Mesodermal cell (in vitro differentiated cells): ENCODE measurements around the gene MDGA2.
"Not testable (repeated sequence)": the region's sequence is repeated elsewhere in the genome, so short reads cannot be mapped to it uniquely, and the experiment has no call there.

Experiments
- H3K27ac ChIP-seq: 2 replicates; pipeline ENCODE4 v1.7.0; 2013; ENCODE audit warnings: mild to moderate bottlenecking, low read depth, low read length, moderate library complexity; ENCODE audit not compliant: severe bottlenecking
- H3K36me3 ChIP-seq: 2 replicates; pipeline ENCODE4 v1.7.1; 2013; ENCODE audit warnings: mild to moderate bottlenecking, low read length, moderate library complexity; ENCODE audit not compliant: control insufficient read depth, insufficient read depth
- H3K4me1 ChIP-seq: one replicate; pipeline ENCODE4 v1.7.1; 2013; ENCODE audit warnings: mild to moderate bottlenecking, low read length; ENCODE audit not compliant: insufficient read depth, control insufficient read depth, poor library complexity, severe bottlenecking
- H3K4me3 ChIP-seq: 2 replicates; pipeline ENCODE4 v1.7.0; 2013; ENCODE audit warnings: low read length, control low read depth, mild to moderate bottlenecking; ENCODE audit not compliant: insufficient read depth, poor library complexity, severe bottlenecking; ENCODE audit errors: extremely low read depth
- H3K9me3 ChIP-seq: 2 replicates; pipeline ENCODE4 v1.7.1; 2013; ENCODE audit warnings: mild to moderate bottlenecking, low read length, moderate library complexity; ENCODE audit not compliant: control insufficient read depth
- WGBS, 2 experiments: methylation state at CpG; one replicate each; pipeline ENCODE4 v1.1.5; 2013; ENCODE audit warnings: missing lambda C conversion rate in 2 of 2; ENCODE audit not compliant: insufficient coverage in 2 of 2; 5-methylcytosine and 5-hydroxymethylcytosine counted together

MDGA2 gene

DNA sequence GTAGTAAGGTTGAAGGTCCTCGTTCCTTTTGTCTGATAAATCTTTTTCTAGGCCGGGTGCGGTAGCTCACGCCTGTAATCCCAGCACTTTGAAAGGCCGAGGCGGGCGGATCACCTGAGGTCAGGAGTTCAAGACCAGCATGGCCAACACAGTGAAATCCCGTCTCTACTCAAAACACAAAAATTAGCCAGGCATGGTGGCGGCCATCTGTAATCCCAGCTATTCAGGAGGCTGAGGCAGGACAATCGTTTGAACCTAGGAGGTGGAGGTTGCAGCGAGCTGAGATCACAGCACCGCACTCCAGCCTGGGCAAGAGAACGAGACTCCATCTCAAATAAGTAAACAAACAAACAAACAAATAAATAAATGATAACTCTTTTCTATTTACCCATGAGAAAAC is 51.3 kb downstream of the MDGA2 start:
- not testable (repeated sequence) for H3K36me3 ChIP-seq, H3K4me1 ChIP-seq, H3K27ac ChIP-seq, H3K4me3 ChIP-seq, H3K9me3 ChIP-seq
- WGBS, 2 experiments: 92 to 95% methylated on average over 2 to 11 of the region's 13 CpGs

DNA sequence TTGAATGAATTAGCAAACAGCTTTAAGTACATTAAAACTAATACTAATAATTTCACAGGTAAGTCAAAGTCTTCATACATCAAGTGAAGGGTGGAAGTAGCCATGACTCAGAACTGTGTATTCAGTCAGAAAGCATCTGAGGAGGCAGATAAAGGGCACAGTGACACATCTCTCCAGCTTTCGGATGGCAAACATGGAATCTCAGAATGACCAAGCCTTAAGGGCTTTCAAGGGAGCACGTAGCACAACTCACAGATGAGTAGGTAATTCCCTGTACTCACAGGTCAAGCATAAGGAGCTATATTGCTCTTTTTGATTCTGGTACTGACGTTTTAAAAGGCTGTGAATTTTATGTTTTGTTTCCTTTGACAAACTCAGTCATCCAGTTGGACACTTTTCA is 56.0 kb downstream of the MDGA2 start:
- Histone ChIP-seq H3K9me3 (no peaks in the 10 kb centered on the region), H3K27ac (no peak overlapping the region), H3K4me3 (no peak overlapping the region), H3K4me1 (no peaks in the 10 kb centered on the region), H3K36me3 (no peaks in the 10 kb centered on the region)
- 89 to 94% methylated on average over 2 of the region's 3 CpGs for WGBS, 2 experiments

DNA sequence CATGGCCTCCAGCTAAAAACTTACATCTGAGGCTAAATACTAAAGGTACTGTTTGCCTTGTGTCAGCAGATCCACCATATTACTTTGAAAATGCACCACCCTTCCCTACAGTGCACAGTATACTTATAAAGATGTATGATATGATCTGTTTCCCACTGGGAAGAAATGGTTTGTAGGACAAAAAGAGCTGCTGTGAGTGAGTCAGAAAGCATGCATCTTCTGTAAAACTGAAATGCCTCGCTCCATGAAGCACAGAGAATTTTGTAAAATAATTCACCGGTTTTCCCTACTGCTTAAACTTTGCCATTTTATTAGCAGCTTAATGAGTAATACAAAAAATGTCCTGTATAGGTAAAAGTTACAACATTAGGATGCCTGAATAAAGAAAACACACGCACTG is 68.8 kb downstream of the MDGA2 start:
- WGBS, 2 experiments: 86 to 100% methylated on average over 1 of the region's 3 CpGs
- H3K4me3 ChIP-seq: no peak overlapping the region
- no peak overlapping the region for H3K27ac ChIP-seq
- H3K9me3 ChIP-seq: no peaks in the 10 kb centered on the region
- H3K36me3 ChIP-seq: no peaks in the 10 kb centered on the region
- no peaks in the 10 kb centered on the region for H3K4me1 ChIP-seq

DNA sequence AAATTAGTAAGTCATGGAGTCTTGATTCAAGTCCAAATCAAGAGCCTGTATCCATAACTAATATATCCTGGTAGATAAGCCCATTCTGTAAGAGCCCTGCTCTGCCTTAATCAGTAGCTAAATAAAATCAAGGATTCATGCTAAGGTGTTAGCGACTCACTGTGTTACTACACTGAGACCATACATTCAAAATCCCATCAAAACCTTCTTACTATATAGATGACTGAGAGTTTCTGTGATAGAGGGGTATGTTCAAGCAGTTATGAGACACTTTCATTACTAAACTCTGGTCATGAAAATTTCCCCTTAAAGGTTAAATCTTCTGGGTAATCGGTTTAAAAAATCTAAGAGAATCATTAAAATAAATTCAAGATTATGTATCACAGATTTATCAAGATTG is 78.5 kb downstream of the MDGA2 start:
- H3K9me3 ChIP-seq: no peaks in the 10 kb centered on the region
- no peaks in the 10 kb centered on the region for H3K4me1 ChIP-seq
- H3K27ac ChIP-seq: no peak overlapping the region
- H3K36me3 ChIP-seq: no peaks in the 10 kb centered on the region
- H3K4me3 ChIP-seq: no peak overlapping the region
- no CpG with 5 or more reads among the region's 2 CpGs for WGBS, 2 experiments

DNA sequence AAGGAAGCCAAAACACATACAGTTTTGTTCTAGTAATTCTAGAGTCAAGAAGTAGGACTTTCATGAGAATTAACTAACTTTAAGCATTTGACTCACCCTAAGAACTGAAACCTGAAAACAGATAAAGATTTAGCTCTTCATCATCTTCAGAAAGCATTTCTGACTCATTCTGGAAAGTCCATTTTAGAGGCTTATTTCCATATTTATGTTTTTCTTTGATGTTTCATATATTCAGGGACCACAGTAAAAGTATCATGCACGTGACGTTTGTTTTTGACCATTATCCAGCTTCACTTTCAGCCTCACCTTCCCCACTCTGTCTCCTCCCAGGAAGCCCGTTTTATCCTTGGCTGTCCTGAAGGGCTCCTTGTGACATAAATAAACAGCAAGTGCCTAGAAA is 79.2 kb downstream of the MDGA2 start:
- WGBS, 2 experiments: 75 to 90% methylated on average over 1 to 3 of the region's 3 CpGs

DNA sequence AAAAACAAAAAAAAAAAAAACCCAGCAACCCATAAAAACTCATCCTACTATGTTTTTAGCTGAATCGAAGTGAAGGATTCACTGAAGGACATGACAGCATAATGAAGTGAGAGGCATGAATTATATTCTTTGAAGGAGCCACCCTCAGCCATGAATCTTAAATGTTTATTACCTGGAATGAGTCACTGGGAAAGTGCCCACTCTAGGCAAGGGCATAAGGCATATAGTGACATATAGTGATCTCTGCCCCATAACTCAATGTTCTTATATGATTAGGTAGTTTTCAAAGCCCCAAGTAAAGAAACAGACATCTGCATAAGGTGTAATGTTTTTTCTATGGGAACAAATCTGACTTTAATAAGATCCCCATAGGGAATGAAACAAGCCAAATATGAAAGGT is 79.9 kb downstream of the MDGA2 start:
- no peaks in the 10 kb centered on the region for H3K4me1 ChIP-seq
- H3K9me3 ChIP-seq: no peaks in the 10 kb centered on the region
- no peak overlapping the region for H3K27ac ChIP-seq
- no peak overlapping the region for H3K4me3 ChIP-seq
- no CpG with 5 or more reads among the region's 1 CpG for WGBS, 2 experiments
- H3K36me3 ChIP-seq: no peaks in the 10 kb centered on the region

More for the DNA sequence above, 79.2 kb downstream of the MDGA2 start:
- Histone ChIP-seq H3K4me1 (no peaks in the 10 kb centered on the region), H3K4me3 (no peak overlapping the region), H3K27ac (no peak overlapping the region), H3K36me3 (no peaks in the 10 kb centered on the region), H3K9me3 (no peaks in the 10 kb centered on the region)

DNA sequence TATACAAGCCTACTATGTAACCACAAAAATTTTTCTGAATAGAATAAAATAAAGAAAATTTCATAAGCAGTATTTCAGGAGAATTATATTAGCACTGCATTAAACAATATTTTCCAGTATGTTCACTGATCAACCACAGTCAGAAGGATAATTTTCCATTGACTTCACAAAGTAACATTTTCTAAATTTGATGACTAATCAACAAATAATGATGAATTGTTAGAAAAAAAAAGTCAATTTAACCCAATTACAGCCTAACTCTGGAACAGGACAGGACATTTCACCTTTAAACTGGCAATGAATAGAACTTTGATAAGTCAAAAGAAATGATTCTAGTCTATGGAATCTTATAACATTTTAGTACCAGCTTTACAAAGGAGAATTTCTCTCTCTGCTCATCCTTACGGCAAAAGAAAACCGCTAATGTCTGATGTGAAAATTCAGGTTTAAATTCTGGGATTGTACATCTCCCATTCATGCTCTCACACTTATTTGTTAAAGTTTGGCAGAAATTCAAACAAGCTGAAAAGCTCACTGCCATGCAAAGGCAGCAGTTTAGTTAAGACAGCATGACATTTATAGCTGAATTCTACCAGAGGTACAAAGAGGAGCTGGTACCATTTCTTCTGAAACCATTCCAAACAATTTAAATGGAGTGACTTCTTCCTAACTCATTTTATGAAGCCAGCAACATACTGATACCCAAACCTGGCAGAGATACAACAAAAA is 84.5 kb downstream of the MDGA2 start:
- no CpG with 5 or more reads among the region's 2 CpGs for WGBS, 2 experiments
- H3K36me3 ChIP-seq: no peaks in the 10 kb centered on the region

DNA sequence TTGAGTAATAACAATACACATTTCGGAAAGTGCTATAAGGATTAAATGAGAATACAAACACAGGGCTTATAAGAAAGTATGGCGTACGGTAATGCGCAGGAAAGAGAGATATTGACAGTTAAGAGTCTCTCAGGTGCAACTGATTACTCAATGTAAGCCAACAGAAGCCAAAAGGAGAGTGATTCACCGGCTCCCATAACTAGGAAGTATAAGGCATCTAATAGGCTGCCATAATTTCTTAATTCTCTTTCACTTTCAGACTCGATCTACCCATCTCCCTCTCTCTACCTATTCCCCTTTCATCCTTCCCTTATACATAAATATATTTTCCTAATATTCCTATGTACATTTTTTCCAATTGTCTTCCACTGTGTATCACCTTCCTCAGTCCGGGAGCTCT is 90.0 kb downstream of the MDGA2 start:
- WGBS, 2 experiments: 82 to 88% methylated on average over 5 of the region's 7 CpGs
- H3K4me1 ChIP-seq: no peaks in the 10 kb centered on the region
- no peaks in the 10 kb centered on the region for H3K9me3 ChIP-seq
- no peaks in the 10 kb centered on the region for H3K36me3 ChIP-seq
- H3K27ac ChIP-seq: no peak overlapping the region
- H3K4me3 ChIP-seq: no peak overlapping the region

More for the DNA sequence above, 84.5 kb downstream of the MDGA2 start:
- H3K4me1 ChIP-seq: no peaks in the 10 kb centered on the region
- no peak overlapping the region for H3K4me3 ChIP-seq
- H3K27ac ChIP-seq: no peak overlapping the region
- no peaks in the 10 kb centered on the region for H3K9me3 ChIP-seq

DNA sequence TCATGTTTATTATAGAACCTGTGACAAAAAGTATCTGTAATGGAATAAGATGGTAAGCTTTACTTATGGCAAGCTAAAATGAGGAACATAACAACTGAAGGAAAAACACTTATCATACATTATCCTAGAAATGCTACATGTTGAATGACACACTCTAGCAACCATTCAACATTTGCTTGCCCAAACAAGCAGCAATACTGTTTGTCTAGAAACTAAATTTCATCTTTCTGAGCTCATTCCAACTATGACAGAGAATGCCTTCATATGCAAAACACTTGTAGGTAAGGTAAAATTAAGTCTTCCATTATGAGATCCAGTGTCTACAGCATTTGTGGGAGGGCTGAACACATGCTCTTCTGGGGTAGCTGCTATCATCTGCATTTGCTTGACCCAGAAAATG is 108.1 kb downstream of the MDGA2 start:
- no peak overlapping the region for H3K27ac ChIP-seq
- H3K36me3 ChIP-seq: no peaks in the 10 kb centered on the region
- H3K4me1 ChIP-seq: no peaks in the 10 kb centered on the region
- no peaks in the 10 kb centered on the region for H3K9me3 ChIP-seq
- no peak overlapping the region for H3K4me3 ChIP-seq

DNA sequence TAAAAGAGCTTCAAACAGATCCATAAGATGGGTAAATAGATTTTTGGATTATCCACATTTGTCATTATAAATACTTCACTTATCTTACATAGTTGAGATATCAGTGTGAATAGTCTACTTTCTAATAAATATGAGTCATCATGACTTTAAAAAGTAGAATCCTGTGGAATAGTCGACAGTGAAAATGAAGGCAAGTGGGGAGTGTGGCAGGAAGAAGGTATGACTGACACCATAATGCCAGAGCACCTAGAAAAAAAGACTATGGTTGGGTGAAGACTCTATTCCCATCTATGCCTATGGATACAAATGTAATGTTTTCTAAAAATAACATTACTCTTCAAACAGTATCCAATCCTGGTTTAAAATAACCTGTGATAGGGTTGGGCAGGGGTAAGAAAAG is 117.5 kb downstream of the MDGA2 start:
- no CpG with 5 or more reads among the region's 1 CpG for WGBS, 2 experiments
- H3K9me3 ChIP-seq: no peaks in the 10 kb centered on the region

DNA sequence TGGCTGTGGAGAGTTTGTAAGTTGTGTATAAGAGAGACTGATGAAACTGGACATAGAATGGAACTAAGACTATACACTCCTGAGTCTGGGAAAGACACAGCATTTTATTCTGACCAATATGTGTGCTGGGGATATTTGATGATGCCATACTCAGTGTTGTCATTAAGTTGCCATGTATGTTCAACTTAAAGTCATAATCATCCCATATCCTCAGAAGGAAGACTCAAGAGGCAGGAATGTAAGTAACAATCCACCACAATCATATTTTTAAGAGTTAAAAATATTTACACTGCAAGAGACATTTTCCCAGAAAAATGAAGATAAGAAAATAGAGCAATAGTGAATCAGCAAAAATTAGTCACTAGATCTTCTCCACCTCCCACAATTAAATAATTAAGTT is 120.1 kb downstream of the MDGA2 start:
- Histone ChIP-seq H3K4me3 (no peak overlapping the region), H3K27ac (no peak overlapping the region), H3K4me1 (no peaks in the 10 kb centered on the region), H3K9me3 (no peaks in the 10 kb centered on the region), H3K36me3 (no peaks in the 10 kb centered on the region)

More for the DNA sequence above, 117.5 kb downstream of the MDGA2 start:
- H3K4me1 ChIP-seq: no peaks in the 10 kb centered on the region
- H3K36me3 ChIP-seq: no peaks in the 10 kb centered on the region
- no peak overlapping the region for H3K4me3 ChIP-seq
- no peak overlapping the region for H3K27ac ChIP-seq
